Neuronal stem cell (in vitro differentiated cells): ENCODE measurements around the gene AMOTL1.

Experiments used
- DNase-seq: peaks from one replicate; pipeline ENCODE4 v3.0.0-alpha.2; 2013; ENCODE audit warnings: low spot score
- H2AFZ ChIP-seq: one replicate; pipeline ENCODE4 v1.6.1; 2013; ENCODE audit warnings: mild to moderate bottlenecking, low read length, inconsistent platforms
- H2AK5ac ChIP-seq: 2 replicates; pipeline ENCODE4 v1.6.1; 2013; ENCODE audit warnings: low read depth, mild to moderate bottlenecking, inconsistent platforms, low read length, moderate library complexity, mixed read lengths
- H2BK120ac ChIP-seq: 2 replicates; pipeline ENCODE4 v1.6.1; 2013; ENCODE audit warnings: low read depth, mild to moderate bottlenecking, inconsistent platforms, low read length, moderate library complexity, mixed read lengths
- H2BK12ac ChIP-seq: one replicate; pipeline ENCODE4 v1.6.1; 2013; ENCODE audit warnings: low read length, inconsistent platforms
- H2BK15ac ChIP-seq: 2 replicates; pipeline ENCODE4 v1.6.1; 2013; ENCODE audit warnings: mild to moderate bottlenecking, low read length, inconsistent platforms, mixed read lengths
- H2BK5ac ChIP-seq: one replicate; pipeline ENCODE4 v1.6.1; 2013; ENCODE audit warnings: inconsistent platforms, mild to moderate bottlenecking, low read length, moderate library complexity
- H3K14ac ChIP-seq: one replicate; pipeline ENCODE4 v1.6.1; 2013; ENCODE audit warnings: low read length, inconsistent platforms
- H3K18ac ChIP-seq: 2 replicates; pipeline ENCODE4 v1.6.1; 2013; ENCODE audit warnings: low read length, inconsistent platforms
- H3K23ac ChIP-seq: 2 replicates; pipeline ENCODE4 v1.6.1; 2013; ENCODE audit warnings: low read depth, mild to moderate bottlenecking, mixed read lengths, low read length, inconsistent platforms; ENCODE audit not compliant: poor library complexity
- H3K27ac ChIP-seq: replicated peaks from 3 replicates; pipeline ENCODE4 v1.5.1; 2013; ENCODE audit warnings: low read length, inconsistent platforms
- H3K27me3 ChIP-seq, 3 experiments: 2 replicates each; pipeline ENCODE4 v1.6.1; 2013; ENCODE audit warnings: low read length in 3 of 3, mild to moderate bottlenecking in 2 of 3, inconsistent platforms in 1 of 3, low read depth in 1 of 3, mixed read lengths in 1 of 3, moderate library complexity in 1 of 3; ENCODE audit not compliant: control insufficient read depth in 3 of 3, insufficient read depth in 3 of 3
- H3K36me3 ChIP-seq, 2 donors: replicated peaks in 1 of 2; 2 replicates each; pipeline ENCODE4 v1.6.1; 2013; ENCODE audit warnings: low read length in 2 of 2; ENCODE audit not compliant: control insufficient read depth in 2 of 2, insufficient read depth in 2 of 2
- H3K4ac ChIP-seq: 2 replicates; pipeline ENCODE4 v1.6.1; 2013; ENCODE audit warnings: inconsistent platforms, mild to moderate bottlenecking, low read length, moderate library complexity
- H3K4me1 ChIP-seq, 2 donors: 1 replicate in 1 of 2; 2 replicates in 1 of 2; pipeline ENCODE4 v1.6.1; 2013; ENCODE audit warnings: low read length in 2 of 2, low read depth in 1 of 2; ENCODE audit not compliant: control insufficient read depth in 2 of 2, insufficient read depth in 1 of 2
- H3K4me2 ChIP-seq: one replicate; pipeline ENCODE4 v1.6.1; 2013; ENCODE audit warnings: mild to moderate bottlenecking, low read length, inconsistent platforms; ENCODE audit not compliant: insufficient read depth, poor library complexity, severe bottlenecking
- H3K4me3 ChIP-seq, 2 donors: 2 replicates each; pipeline ENCODE4 v1.5.1; 2013; ENCODE audit warnings: low read length in 2 of 2, mild to moderate bottlenecking in 2 of 2, inconsistent platforms in 1 of 2, moderate library complexity in 1 of 2
- H3K79me1 ChIP-seq: one replicate; pipeline ENCODE4 v1.6.1; 2013; ENCODE audit warnings: low read depth, mild to moderate bottlenecking, inconsistent platforms, low read length, moderate library complexity
- H3K9ac ChIP-seq: one replicate; pipeline ENCODE4 v1.6.1; 2013; ENCODE audit warnings: mild to moderate bottlenecking, low read depth, low read length, inconsistent platforms; ENCODE audit not compliant: poor library complexity
- H3K9me3 ChIP-seq, 2 donors: replicated peaks in 1 of 2; 2 replicates each; pipeline versions ENCODE3 to v1.6.1; 2013; ENCODE audit warnings: low read length in 2 of 2, mild to moderate bottlenecking in 2 of 2, inconsistent platforms in 1 of 2, low read depth in 1 of 2, mixed read lengths in 1 of 2, moderate library complexity in 1 of 2; ENCODE audit not compliant: control insufficient read depth in 2 of 2, insufficient read depth in 1 of 2
- H4K8ac ChIP-seq: one replicate; pipeline ENCODE4 v1.6.1; 2013; ENCODE audit warnings: low read depth, mild to moderate bottlenecking, inconsistent platforms, low read length, moderate library complexity
- H4K91ac ChIP-seq: one replicate; pipeline ENCODE4 v1.6.1; 2013; ENCODE audit warnings: low read length, low read depth, mild to moderate bottlenecking, inconsistent platforms; ENCODE audit not compliant: poor library complexity
- WGBS, 2 donors: extraction: QIAGEN DNeasy Blood & Tissue Kit; methylation state at CpG; one replicate each; pipeline ENCODE4 v1.1.7; 2013; ENCODE audit warnings: missing lambda C conversion rate in 2 of 2, mixed read lengths in 1 of 2; ENCODE audit not compliant: insufficient read length in 2 of 2, insufficient replicate concordance in 1 of 2; ENCODE audit errors: extremely low coverage in 2 of 2; 5-methylcytosine and 5-hydroxymethylcytosine counted together

Gene AMOTL1

GRCh38 chr11:94754335-94754734 is 13.8 kb upstream of the AMOTL1 start:
- no peak overlapping the region for H2BK5ac ChIP-seq
- no peak overlapping the region for H3K4me2 ChIP-seq
- no peaks in the 10 kb centered on the region for H3K27me3 ChIP-seq
- peaks cover 0 to 26% of the 10 kb centered on the region in 2 donors for H3K36me3 ChIP-seq
- H2AK5ac ChIP-seq, result no peak overlapping the region
- WGBS, 2 donors, result no CpG with 5 or more reads among the region's 2 CpGs
- H3K9me3 ChIP-seq, result no peaks in the 10 kb centered on the region
- H2BK12ac ChIP-seq, result no peak overlapping the region
- no peak overlapping the region for H4K8ac ChIP-seq
- peaks cover 0 to 17% of the 10 kb centered on the region in 2 donors for H3K4me1 ChIP-seq
- DNase-seq, result no peak
- no peak overlapping the region for H2BK15ac ChIP-seq
- no peak overlapping the region for H3K9ac ChIP-seq
- H3K4me3 ChIP-seq, result no peak overlapping the region
- H3K14ac ChIP-seq, result no peak overlapping the region
- no peak overlapping the region for H2AFZ ChIP-seq
- no peak overlapping the region for H3K27ac ChIP-seq
- no peak overlapping the region for H3K23ac ChIP-seq
- no peak overlapping the region for H2BK120ac ChIP-seq
- H3K4ac ChIP-seq, result no peak overlapping the region
- H3K79me1 ChIP-seq, result no peaks in the 10 kb centered on the region
- H4K91ac ChIP-seq, result no peak overlapping the region
- no peak overlapping the region for H3K18ac ChIP-seq

- Histone ChIP-seq H2AFZ (no peak overlapping the region), H3K4ac (no peak overlapping the region)
- WGBS, 2 donors, result no CpG with 5 or more reads among the region's 2 CpGs
These were observed 13.3 kb upstream of the AMOTL1 start for GRCh38 chr11:94754819-94755218.

GRCh38 chr11:94755494-94755893 is 12.7 kb upstream of the AMOTL1 start:
- H3K4me3 ChIP-seq, result no peak overlapping the region
- H2AK5ac ChIP-seq, result no peak overlapping the region
- no peak overlapping the region for H3K4ac ChIP-seq
- no peak overlapping the region for H3K9ac ChIP-seq
- no peak overlapping the region for H3K14ac ChIP-seq
- no peak overlapping the region for H3K23ac ChIP-seq
- H3K36me3 ChIP-seq, result peaks cover 0 to 21% of the 10 kb centered on the region in 2 donors
- no peak overlapping the region for H2BK12ac ChIP-seq
- H3K27me3 ChIP-seq, result no peaks in the 10 kb centered on the region
- no peak overlapping the region for H3K4me2 ChIP-seq
- H2BK15ac ChIP-seq, result no peak overlapping the region
- H4K91ac ChIP-seq, result no peak overlapping the region
- H3K4me1 ChIP-seq, result peaks cover 0 to 15% of the 10 kb centered on the region in 2 donors
- H3K79me1 ChIP-seq, result no peaks in the 10 kb centered on the region
- no peak for DNase-seq
- H2BK120ac ChIP-seq, result no peak overlapping the region
- WGBS, 2 donors, result no CpG with 5 or more reads among the region's 11 CpGs
- no peak overlapping the region for H2AFZ ChIP-seq
- H4K8ac ChIP-seq, result no peak overlapping the region
- H3K27ac ChIP-seq, result no peak overlapping the region
- no peak overlapping the region for H3K18ac ChIP-seq
- no peak overlapping the region for H2BK5ac ChIP-seq
- H3K9me3 ChIP-seq, result no peaks in the 10 kb centered on the region

More at GRCh38 chr11:94754819-94755218, 13.3 kb upstream of the AMOTL1 start:
- Histone ChIP-seq H4K91ac (no peak overlapping the region), H3K27ac (no peak overlapping the region), H2BK15ac (no peak overlapping the region), H3K14ac (no peak overlapping the region), H3K4me1 (peaks cover 0 to 17% of the 10 kb centered on the region in 2 donors), H4K8ac (no peak overlapping the region), H3K23ac (no peak overlapping the region), H2BK120ac (no peak overlapping the region), H3K27me3 (no peaks in the 10 kb centered on the region), H3K9me3 (no peaks in the 10 kb centered on the region), H3K36me3 (peaks cover 0 to 21% of the 10 kb centered on the region in 2 donors), H2AK5ac (no peak overlapping the region), H3K79me1 (no peaks in the 10 kb centered on the region), H2BK5ac (no peak overlapping the region), H2BK12ac (no peak overlapping the region), H3K18ac (no peak overlapping the region), H3K9ac (no peak overlapping the region), H3K4me3 (no peak overlapping the region), H3K4me2 (no peak overlapping the region)
- DNase-seq, result no peak

- peaks cover 0 to 21% of the 10 kb centered on the region in 2 donors for H3K36me3 ChIP-seq
These were observed 11.0 kb upstream of the AMOTL1 start for GRCh38 chr11:94757037-94757735.

More at GRCh38 chr11:94757037-94757735, 11.0 kb upstream of the AMOTL1 start:
- WGBS, 2 donors, result no CpG with 5 or more reads among the region's 5 CpGs
- peak overlapping the region; percentile 5 for H2AFZ ChIP-seq
- no peak overlapping the region for H2BK15ac ChIP-seq
- no peak overlapping the region for H3K9ac ChIP-seq
- no peak overlapping the region for H3K4ac ChIP-seq
- no peak overlapping the region for H4K91ac ChIP-seq
- DNase-seq, result no peak
- H2BK12ac ChIP-seq, result no peak overlapping the region
- no peak overlapping the region for H3K23ac ChIP-seq
- H3K9me3 ChIP-seq, result no peaks in the 10 kb centered on the region
- H2BK5ac ChIP-seq, result no peak overlapping the region
- no peak overlapping the region for H3K18ac ChIP-seq
- no peaks in the 10 kb centered on the region for H3K27me3 ChIP-seq
- H3K14ac ChIP-seq, result no peak overlapping the region
- no peaks in the 10 kb centered on the region for H3K79me1 ChIP-seq
- H4K8ac ChIP-seq, result no peak overlapping the region
- no peak overlapping the region for H3K27ac ChIP-seq
- peaks cover 0 to 15% of the 10 kb centered on the region in 2 donors for H3K4me1 ChIP-seq
- H2AK5ac ChIP-seq, result no peak overlapping the region
- H3K4me3 ChIP-seq, result no peak overlapping the region
- no peak overlapping the region for H3K4me2 ChIP-seq
- no peak overlapping the region for H2BK120ac ChIP-seq
